SK-N-SH treated with all-trans-retinoic acid at 6 μM for 48 hours (cell line): ENCODE results near the gene SLC6A19.

Experiments used
- ATAC-seq: fragments of 200-7000 bp; cut with Tn5 transposase; 3 replicates; pipeline ENCODE4 v1.9.1; 2020; ENCODE audit warnings: mild to moderate bottlenecking, moderate library complexity
- ARNTL ChIP-seq: fragments of 450-650 bp; formaldehyde crosslinking; IDR thresholded peaks from 2 replicates; pipeline ENCODE4 v1.5.0; 2020; ENCODE audit warnings: low read depth, mild to moderate bottlenecking, moderate library complexity, borderline replicate concordance
- CREB5 ChIP-seq: fragments of 250-450 bp; sonication (Bioruptor Pico); IDR thresholded peaks from 2 replicates; pipeline ENCODE4 v1.5.1; 2020; ENCODE audit warnings: low read depth, mild to moderate bottlenecking, moderate library complexity
- CSDC2 ChIP-seq: fragments of 250-450 bp; sonication (Bioruptor Pico); IDR thresholded peaks from 2 replicates; pipeline ENCODE4 v1.5.0; 2020; ENCODE audit warnings: mild to moderate bottlenecking, moderate library complexity
- CSRNP3 ChIP-seq: fragments of 250-450 bp; sonication (Bioruptor Pico); IDR thresholded peaks from 2 replicates; pipeline ENCODE4 v1.5.1; 2021; ENCODE audit warnings: mild to moderate bottlenecking, moderate library complexity
- GLIS3 ChIP-seq: fragments of 250-450 bp; sonication (Bioruptor Pico); IDR thresholded peaks from 2 replicates; pipeline ENCODE4 v1.5.0; 2020; ENCODE audit warnings: mild to moderate bottlenecking, moderate library complexity
- ISL1 ChIP-seq: fragments of 250-450 bp; sonication (Bioruptor Pico); IDR thresholded peaks from 2 replicates; pipeline ENCODE4 v2.1.2; 2022; ENCODE audit warnings: mild to moderate bottlenecking, moderate library complexity
- OSR1 ChIP-seq: fragments of 250-450 bp; sonication (Bioruptor Pico); IDR thresholded peaks from 2 replicates; pipeline ENCODE4 v1.8.0; 2022; ENCODE audit warnings: moderate library complexity, mild to moderate bottlenecking, inconsistent platforms
- PATZ1 ChIP-seq: fragments of 250-450 bp; sonication (Bioruptor Pico); IDR thresholded peaks from 2 replicates; pipeline ENCODE4 v1.8.0; 2020; ENCODE audit warnings: mild to moderate bottlenecking, moderate library complexity, borderline replicate concordance
- POU6F1 ChIP-seq: fragments of 250-450 bp; sonication (Bioruptor Pico); IDR thresholded peaks from 2 replicates; pipeline ENCODE4 v1.8.0; 2021; ENCODE audit warnings: low read depth, mild to moderate bottlenecking, moderate library complexity, borderline replicate concordance
- PPARA ChIP-seq: fragments of 250-450 bp; sonication (Bioruptor Pico); IDR thresholded peaks from 2 replicates; pipeline ENCODE4 v1.5.0; 2020; ENCODE audit warnings: mild to moderate bottlenecking, borderline replicate concordance
- RARB ChIP-seq: fragments of 250-450 bp; sonication (Bioruptor Pico); IDR thresholded peaks from 2 replicates; pipeline ENCODE4 v1.8.0; 2021; ENCODE audit warnings: mild to moderate bottlenecking, moderate library complexity
- SNAI2 ChIP-seq: fragments of 250-450 bp; sonication (Bioruptor Pico); IDR thresholded peaks from 2 replicates; pipeline ENCODE4 v1.5.0; 2020; ENCODE audit warnings: mild to moderate bottlenecking, moderate library complexity
- TCF4 ChIP-seq: fragments of 250-450 bp; sonication (Bioruptor Pico); IDR thresholded peaks from 2 replicates; pipeline ENCODE4 v1.8.0; 2021; ENCODE audit warnings: mild to moderate bottlenecking, moderate library complexity, borderline replicate concordance
- TOX ChIP-seq: fragments of 250-450 bp; sonication (Bioruptor Pico); IDR thresholded peaks from 2 replicates; pipeline ENCODE4 v1.8.0; 2021; ENCODE audit warnings: mild to moderate bottlenecking, moderate library complexity, borderline replicate concordance
- TSHZ2 ChIP-seq: fragments of 250-450 bp; sonication (Bioruptor Pico); IDR thresholded peaks from 2 replicates; pipeline ENCODE4 v1.5.0; 2020; ENCODE audit warnings: mild to moderate bottlenecking, moderate library complexity
- ZC3H10 ChIP-seq: fragments of 250-450 bp; sonication (Bioruptor Pico); IDR thresholded peaks from 2 replicates; pipeline ENCODE4 v1.5.1; 2021; ENCODE audit warnings: mild to moderate bottlenecking, moderate library complexity
- ZFP3 ChIP-seq: fragments of 250-450 bp; sonication (Bioruptor Pico); IDR thresholded peaks from 2 replicates; pipeline ENCODE4 v1.5.0; 2020; ENCODE audit warnings: mild to moderate bottlenecking, moderate library complexity
- ZFP30 ChIP-seq: fragments of 450-650 bp; formaldehyde crosslinking; IDR thresholded peaks from 2 replicates; pipeline ENCODE4 v1.5.0; 2022; ENCODE audit warnings: mild to moderate bottlenecking, moderate library complexity
- ZNF565 ChIP-seq: fragments of 450-650 bp; formaldehyde crosslinking; conservative IDR thresholded peaks from 2 replicates; pipeline ENCODE4 v1.5.0; 2020; ENCODE audit warnings: low read depth, mild to moderate bottlenecking, moderate library complexity
- ZNF70 ChIP-seq: fragments of 450-650 bp; formaldehyde crosslinking; IDR thresholded peaks from 2 replicates; pipeline ENCODE4 v1.5.0; 2020; ENCODE audit warnings: mild to moderate bottlenecking, moderate library complexity
- ZNF8 ChIP-seq: fragments of 450-650 bp; formaldehyde crosslinking; IDR thresholded peaks from 2 replicates; pipeline ENCODE4 v1.5.0; 2020; ENCODE audit warnings: mild to moderate bottlenecking, moderate library complexity

Gene SLC6A19

DNA sequence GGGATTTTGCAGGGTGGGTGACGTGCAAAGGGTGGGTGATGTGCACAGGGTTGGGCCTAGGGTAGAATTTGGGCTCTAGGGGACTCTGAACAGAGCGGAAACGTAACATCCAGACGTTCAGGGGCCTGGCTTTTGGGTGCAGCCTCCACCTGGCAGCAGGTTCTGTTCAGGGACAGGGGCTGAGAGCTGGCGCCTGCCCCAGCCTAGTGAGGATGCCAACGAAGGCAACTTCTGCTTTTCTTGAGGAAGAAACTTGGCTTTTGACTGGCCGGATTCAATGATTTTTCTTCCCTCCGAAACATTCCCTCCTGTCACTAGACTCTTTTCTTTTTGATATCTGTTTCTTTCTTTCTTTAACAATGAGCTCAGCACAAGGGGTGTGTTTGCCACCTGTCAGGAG, 38.6 kb upstream of the SLC6A19 start:
- no peak for ATAC-seq
- TF ChIP-seq PPARA (CRISPR knock-in tag) (no peak), POU6F1 (no peak), RARB (CRISPR knock-in tag) (no peak), ZFP3 (CRISPR knock-in tag) (no peak)

- ATAC-seq = no peak
- TF ChIP-seq OSR1 (CRISPR knock-in tag) (no peak), RARB (CRISPR knock-in tag) (no peak), ZNF8 (no peak), SNAI2 (CRISPR knock-in tag) (no peak), POU6F1 (no peak), CSRNP3 (CRISPR knock-in tag) (no peak), ZFP3 (CRISPR knock-in tag) (no peak), ARNTL (no peak), GLIS3 (CRISPR knock-in tag) (no peak), ZNF565 (no peak), ZC3H10 (CRISPR knock-in tag) (no peak), TCF4 (CRISPR knock-in tag) (no peak)
Measured at GRCh38 chr5:1163366-1163765, 38.0 kb upstream of the SLC6A19 start.

DNA sequence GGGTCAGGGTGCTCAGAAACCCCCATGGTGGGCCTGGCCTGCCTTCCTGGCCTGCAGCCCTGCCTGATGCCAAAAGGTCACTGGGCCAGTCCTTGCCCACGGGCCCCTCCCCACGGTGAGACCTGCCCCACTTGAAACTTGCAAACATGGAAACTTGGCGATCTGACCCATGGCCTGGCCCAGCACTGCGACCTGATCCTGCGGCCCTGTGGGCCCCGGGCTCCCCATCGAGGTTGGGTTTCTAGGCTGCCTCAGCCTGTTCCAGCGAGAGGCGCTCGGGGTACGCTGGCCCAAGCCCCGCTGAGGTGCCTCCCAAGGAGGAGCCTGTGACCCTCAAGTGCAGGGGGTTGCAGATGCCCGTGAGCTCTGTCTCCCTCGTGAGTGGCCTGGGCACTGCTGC, 37.5 kb upstream of the SLC6A19 start:
- TF ChIP-seq GLIS3 (CRISPR knock-in tag) (no peak), POU6F1 (no peak), CSDC2 (CRISPR knock-in tag) (no peak), TOX (CRISPR knock-in tag) (no peak), PATZ1 (no peak), ZNF8 (no peak), TSHZ2 (CRISPR knock-in tag) (no peak), ZNF70 (CRISPR knock-in tag) (no peak), PPARA (CRISPR knock-in tag) (no peak), CREB5 (no peak), ZC3H10 (CRISPR knock-in tag) (no peak), ZFP30 (CRISPR knock-in tag) (no peak), TCF4 (CRISPR knock-in tag) (no peak), ISL1 (CRISPR knock-in tag) (no peak)
- ATAC-seq = no peak
